Astrocyte of the cerebellum (primary cell): ENCODE results near the gene LMF1.

Experiments
- DNase-seq: peaks from one replicate; pipeline ENCODE4 v3.0.0-alpha.2; 2011; ENCODE audit warnings: low read depth
- H3K4me3 ChIP-seq: 2 replicates; pipeline ENCODE4 v1.5.1; 2011; ENCODE audit warnings: mild to moderate bottlenecking, low read depth, low read length, moderate library complexity
- CTCF ChIP-seq: IDR thresholded peaks from 2 replicates; pipeline ENCODE4 v1.5.1; 2012; ENCODE audit warnings: low read length, low read depth, moderate library complexity, mild to moderate bottlenecking; ENCODE audit errors: missing control alignments
- in situ Hi-C: cut with HindIII; loops from 2 replicates; pipeline ENCODE4 v1.10.0; 2017; ENCODE audit warnings: low sequenced_read_pairs

The LMF1 gene

GRCh38 chr16:913817-914439 lies 56.9 kb downstream of the LMF1 start:
- no peak for DNase-seq
- no peak for TF ChIP-seq CTCF
- H3K4me3 ChIP-seq, result no peak overlapping the region
- in situ Hi-C loops, result loop anchor here (5.0 kb wide), 1 partner anchor 63 kb away; no protein-coding TSS in a partner anchor

GRCh38 chr16:912684-913613 lies 57.8 kb downstream of the LMF1 start:
- H3K4me3 ChIP-seq, result no peak overlapping the region
- no peak for DNase-seq
- in situ Hi-C loops, result loop anchor here (5.0 kb wide), 1 partner anchor 64 kb away; no protein-coding TSS in a partner anchor
- TF ChIP-seq CTCF, result no peak

- DNase-seq, result no peak
- in situ Hi-C loops, result loop anchor here (5.0 kb wide), 1 partner anchor 65 kb away; no protein-coding TSS in a partner anchor
- H3K4me3 ChIP-seq, result no peak overlapping the region
- no peak for TF ChIP-seq CTCF
Measured at GRCh38 chr16:912322-912683, 58.5 kb downstream of the LMF1 start.

- no peak for TF ChIP-seq CTCF
- H3K4me3 ChIP-seq, result no peak overlapping the region
- DNase-seq, result no peak
- in situ Hi-C loops, result loop anchor here (5.0 kb wide), 1 partner anchor 66 kb away; no protein-coding TSS in a partner anchor
Measured at GRCh38 chr16:911604-912321, 59.0 kb downstream of the LMF1 start.

- no peak overlapping the region for H3K4me3 ChIP-seq
- in situ Hi-C loops, result loop anchor here (5.0 kb wide), 1 partner anchor 66 kb away; no protein-coding TSS in a partner anchor
- DNase-seq, result no peak
- TF ChIP-seq CTCF, result no peak
Measured at GRCh38 chr16:911101-911500, 59.7 kb downstream of the LMF1 start.

- no peak for TF ChIP-seq CTCF
- H3K4me3 ChIP-seq, result no peak overlapping the region
- DNase-seq, result no peak
- in situ Hi-C loops, result loop anchor here (5.0 kb wide), 1 partner anchor 67 kb away; no protein-coding TSS in a partner anchor
Measured at GRCh38 chr16:910181-910580, 60.6 kb downstream of the LMF1 start.
